Measurements from ENCODE around the gene CD226.
"Not testable (repeated sequence)": the region's sequence is repeated elsewhere in the genome, so short reads cannot be mapped to it uniquely, and the experiment has no call there.

CD226 gene

DNA sequence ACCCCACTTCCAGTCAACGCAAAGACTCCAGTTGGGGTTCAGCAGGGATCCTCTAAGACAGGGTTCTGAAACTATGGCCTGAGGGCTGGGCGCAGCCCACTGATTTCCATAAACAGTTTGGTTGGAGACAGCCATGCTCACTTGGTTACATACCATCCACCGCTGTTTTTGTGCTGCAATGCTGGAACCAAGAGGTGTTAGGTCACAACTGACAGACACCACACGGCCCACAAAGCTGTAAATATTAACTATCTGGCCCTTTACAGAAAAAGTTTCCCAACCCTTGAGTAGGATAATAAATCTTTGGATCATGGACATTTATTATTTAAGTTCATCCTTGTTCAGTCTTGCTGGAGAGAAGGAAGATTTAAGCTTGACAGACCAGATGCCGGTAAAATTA lies 8.4 kb upstream of the CD226 start:
- DNase-seq = no peak

DNA sequence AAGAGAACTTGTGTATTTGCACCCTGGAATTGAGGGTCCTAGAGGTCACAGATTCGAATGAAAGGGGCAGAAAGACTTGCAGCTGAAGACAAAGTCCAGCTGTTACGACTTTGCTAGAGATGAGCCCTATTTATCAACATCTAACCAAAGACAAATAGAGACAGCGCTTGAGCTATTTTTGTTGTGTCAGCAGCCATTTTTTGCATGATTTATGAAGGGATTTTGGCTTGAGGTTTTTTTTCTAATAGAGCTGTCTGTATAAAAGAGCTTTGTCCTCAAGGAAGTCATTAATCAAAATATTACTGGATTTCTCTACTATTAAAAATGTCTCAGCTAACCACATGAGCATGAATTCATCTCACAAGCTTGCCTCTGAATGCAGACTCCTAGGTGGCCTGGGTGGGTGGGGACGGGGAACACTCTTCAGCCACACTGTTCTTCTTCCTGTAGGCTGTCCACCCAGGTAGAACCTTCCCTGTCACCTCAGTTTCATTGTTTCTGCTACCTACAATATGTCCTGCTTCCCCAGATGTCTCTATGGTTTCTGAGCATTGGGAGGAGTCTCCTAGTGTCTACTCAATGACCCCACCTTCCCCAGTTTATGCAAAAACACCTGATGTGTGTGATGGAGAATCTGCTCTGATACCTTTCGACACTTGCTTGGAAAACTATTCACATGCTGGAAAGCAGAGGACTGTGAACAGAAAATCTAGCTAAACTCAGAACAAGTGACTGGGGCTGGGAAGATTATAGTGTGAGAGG lies 7.2 kb upstream of the CD226 start:
- DNase-seq = no peak

DNA sequence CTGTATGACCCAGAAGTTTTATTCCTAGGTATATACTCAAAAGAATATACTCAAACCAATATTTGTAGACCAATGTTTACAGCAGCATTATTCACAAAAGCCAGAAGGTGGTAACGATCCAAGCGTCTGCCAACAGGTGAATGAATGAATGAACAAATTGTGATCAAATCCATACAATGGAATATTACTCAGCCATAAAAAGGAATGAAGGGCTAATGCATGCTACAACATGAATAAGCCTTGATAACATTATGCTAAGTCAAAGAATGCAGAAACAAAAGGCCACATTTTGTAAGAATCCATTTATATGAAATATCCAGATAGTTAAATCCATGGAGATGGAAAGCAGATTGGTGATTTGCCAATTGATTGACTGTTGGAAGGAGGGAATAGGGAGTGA lies 5.5 kb upstream of the CD226 start:
- DNase-seq = no peak

DNA sequence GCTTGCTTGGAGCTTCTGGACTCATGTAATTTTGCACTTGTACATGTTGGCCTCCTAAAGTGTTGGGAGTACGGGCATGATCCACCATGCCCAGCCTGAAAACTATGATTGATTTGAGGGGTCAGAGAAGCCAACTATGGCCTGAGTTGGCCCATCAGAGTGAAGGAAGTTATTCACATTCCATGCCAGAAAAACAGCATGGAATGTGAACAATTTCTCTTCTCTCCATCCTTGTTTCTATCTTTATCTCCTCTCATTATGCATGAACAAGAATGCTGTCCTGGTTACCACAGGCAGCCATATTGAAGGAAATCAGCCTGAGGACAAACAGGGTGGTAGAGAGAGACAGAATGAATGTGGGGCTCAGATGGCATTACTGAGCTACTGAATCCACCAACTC lies 3.5 kb upstream of the CD226 start:
- DNase-seq = no peak

- DNase-seq = no peak
Observed at GRCh38 chr18:69949538-69949936, 1.9 kb upstream of the CD226 start.

DNA sequence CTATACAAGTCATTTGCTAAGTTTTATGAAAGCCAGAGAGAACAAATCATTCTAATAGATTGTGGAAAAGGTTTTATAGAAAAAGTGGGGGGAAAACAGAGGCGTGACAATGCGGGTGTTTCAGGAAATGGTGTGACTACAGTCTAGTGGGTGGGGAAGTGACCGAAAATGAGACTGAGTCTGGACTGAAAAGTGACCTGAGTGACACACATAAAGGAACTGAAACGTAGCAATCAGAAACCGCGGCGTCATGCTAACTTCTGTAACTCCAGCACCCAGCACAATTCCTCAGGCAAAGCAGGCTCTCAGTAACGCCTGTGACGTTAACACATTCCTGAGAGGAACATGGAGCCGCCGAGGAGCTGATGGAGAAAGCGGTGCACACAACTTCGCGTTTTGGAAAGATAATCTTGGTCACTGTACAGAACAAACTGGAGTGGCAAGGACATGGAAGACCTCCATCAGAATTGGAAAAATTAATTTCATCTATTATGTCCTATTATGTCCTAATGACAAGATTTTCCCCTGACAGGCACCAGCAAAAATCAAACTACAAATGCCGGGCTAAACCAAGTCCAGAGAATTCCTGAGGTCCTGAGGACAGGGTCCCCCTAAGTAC lies 1.4 kb upstream of the CD226 start:
- no peak for DNase-seq

DNA sequence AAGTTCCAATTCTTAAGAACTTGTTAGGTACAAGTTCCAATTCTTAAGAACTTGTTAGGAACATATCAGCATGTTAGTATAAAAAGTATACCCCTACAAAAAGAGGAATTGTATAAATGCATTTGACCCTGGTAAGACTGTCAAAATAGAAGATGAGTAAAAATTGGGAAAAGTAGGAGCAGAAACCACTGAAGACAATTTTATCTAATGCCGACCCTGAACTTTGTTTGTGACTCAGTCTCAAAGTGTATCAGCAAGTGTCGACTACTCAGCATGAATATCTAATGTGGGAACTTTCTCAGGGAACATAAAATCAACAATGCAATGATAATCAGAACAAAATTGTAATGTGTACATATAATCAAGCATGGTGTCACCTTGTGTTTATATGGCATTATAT lies 583 bp upstream of the CD226 start:
- no peak for DNase-seq

DNA sequence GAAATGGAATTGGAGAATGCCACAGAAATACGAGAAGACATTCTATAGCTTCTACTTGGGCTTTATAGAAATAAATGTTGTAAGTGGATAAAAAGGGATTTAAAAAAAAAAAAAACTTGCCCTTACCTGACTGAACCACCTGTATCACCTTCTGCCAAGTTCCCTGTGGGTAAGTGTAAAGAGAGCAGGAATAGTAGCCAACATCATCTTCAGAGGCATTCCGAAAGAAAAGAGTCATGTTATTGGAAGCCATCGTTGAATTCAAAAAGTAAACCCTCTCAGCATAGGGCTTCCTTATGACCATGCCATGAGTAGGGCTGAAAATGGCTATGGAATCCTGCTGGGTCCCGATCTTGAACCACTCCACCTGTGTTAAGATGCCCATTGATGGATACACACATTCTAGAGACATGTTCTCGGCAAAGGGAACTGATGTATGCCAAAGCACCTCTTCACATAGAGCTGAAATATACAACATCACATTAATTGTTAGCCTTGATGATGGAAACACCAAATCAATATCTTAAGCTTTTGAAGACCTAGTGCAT lies 991 bp downstream of the CD226 start:
- DNase-seq = no peak

GRCh38 chr18:69945220-69946114 lies 2.2 kb downstream of the CD226 start:
- DNase-seq = no peak

GRCh38 chr18:69944436-69944835 lies 3.2 kb downstream of the CD226 start:
- DNase-seq = no peak

- no peak for DNase-seq
Observed at GRCh38 chr18:69943021-69943420, 4.7 kb downstream of the CD226 start.

DNA sequence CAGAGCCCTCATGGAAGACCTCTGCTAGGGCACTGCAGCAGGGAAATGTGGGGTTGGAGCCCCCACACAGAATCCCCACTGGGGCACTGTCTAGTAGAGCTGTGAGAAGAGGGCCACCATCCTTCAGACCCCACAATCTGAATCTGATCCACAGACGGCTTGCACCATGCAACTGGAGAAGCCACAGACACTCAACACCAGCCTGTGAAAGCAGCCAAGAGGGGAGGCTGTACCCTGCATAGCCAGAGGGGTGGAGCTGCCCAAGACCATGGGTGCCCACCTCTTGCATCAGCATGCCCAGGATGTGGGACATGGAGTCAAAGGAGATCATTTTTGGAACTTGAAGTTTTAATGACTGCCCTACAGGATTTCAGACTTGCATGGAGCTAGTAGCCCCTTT lies 6.5 kb downstream of the CD226 start:
- DNase-seq = no peak

- DNase-seq = not testable (repeated sequence)
Observed at GRCh38 chr18:69939812-69940211, 7.9 kb downstream of the CD226 start.

GRCh38 chr18:69936191-69936558 lies 11.5 kb downstream of the CD226 start:
- DNase-seq = no peak

DNA sequence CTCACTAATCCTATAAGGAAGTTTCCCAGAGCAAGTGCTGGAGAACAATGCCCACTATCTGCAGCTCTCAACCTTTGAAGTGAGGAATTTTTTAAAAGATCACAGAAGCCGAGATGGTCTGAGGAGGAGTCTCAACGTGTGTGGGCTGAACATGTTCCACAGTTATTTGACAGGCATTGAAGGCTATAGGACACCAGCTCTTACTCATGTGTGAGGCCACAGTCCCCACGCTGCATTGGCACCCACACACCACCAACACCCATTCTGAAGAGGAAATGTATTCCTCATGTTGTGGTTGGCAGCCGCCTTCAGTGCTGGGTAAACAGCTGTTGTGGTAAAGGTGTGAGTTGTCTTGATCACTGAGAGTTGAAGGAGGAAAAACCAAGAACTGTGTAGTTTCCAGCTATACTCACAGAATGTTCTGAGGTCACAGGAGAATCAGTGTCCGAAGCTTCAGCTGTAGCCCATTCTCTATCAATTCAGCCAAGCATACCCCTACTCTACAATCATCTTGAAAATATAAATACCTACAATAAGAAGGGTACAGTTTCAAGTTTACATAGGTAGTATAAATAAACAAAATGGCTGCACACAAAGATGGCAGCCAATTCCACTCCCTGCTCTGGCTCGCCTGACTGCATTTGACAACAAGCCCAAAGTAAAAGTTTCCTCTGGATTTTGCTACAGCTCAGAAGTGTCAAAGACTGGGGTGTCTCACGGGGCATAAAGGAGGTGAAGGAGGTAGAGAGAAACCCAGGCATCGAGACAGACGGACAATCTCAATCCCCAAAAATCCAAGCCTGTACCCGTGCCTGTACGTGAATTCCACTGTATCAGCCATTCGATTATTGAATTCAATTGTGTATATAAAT lies 12.1 kb downstream of the CD226 start:
- DNase-seq = no peak

DNA sequence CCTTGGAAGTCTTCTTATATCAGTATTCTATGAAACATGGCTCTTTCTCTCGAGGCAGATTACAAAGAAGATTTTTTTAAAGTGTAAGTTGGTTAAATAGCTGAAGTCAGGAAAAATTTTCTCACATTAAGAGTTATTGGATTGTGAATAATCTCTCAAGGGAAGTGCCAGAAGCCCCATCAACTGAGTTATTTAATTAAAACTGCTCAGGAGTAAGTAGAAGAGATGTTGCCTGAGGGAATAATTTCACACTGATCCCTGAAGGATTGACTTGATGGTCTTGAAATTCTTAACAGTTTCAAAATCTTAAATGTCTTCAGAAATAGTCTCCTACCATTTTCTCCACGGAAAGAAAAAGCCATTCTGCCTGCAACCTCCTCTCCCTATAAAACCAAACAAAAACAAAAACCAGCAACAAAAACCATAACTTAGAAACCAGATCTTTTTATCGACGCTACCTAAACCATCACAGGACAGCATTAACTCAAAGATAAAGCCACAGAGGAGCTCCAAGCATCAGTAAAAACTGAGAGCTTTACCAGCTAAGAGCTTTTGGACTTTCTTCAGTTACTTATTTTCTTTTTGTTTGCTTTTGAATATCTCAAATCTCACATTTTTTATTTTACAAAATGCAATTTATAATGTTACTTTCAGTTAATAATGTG lies 12.9 kb downstream of the CD226 start:
- no peak for DNase-seq

GRCh38 chr18:69929041-69929774 lies 18.5 kb downstream of the CD226 start:
- DNase-seq = no peak

- no peak for DNase-seq
Observed at GRCh38 chr18:69916412-69916811, 31.3 kb downstream of the CD226 start.

GRCh38 chr18:69908838-69909237 lies 38.8 kb downstream of the CD226 start:
- DNase-seq = no peak

GRCh38 chr18:69906765-69907164 lies 40.9 kb downstream of the CD226 start:
- DNase-seq = no peak

DNA sequence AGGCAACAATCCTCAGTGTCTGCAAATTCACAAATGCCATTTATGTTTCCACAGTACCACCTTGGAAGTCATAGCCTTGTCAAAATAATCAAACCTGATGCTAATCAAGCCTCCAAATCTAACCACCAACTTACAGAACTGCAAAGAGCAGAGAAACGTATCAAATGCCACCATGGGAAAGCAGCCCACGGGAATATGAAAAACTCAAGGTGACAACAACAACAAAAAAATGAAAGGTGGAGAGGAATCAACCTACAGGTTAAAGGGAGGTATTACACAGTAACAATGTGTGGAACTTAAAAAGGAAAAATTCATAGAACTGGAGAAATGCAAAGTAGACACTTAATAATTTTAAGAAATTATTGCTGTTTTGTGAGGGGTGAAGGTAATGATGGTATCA lies 46.7 kb downstream of the CD226 start:
- DNase-seq = no peak
